SK-N-SH treated with all-trans-retinoic acid at 6 μM for 48 hours (cell line): ENCODE results near the gene NDFIP1.

Source experiments
- GLIS3 ChIP-seq: fragments of 250-450 bp; sonication (Bioruptor Pico); IDR thresholded peaks from 2 replicates; pipeline ENCODE4 v1.5.0; 2020; ENCODE audit warnings: mild to moderate bottlenecking, moderate library complexity
- ISL1 ChIP-seq: fragments of 250-450 bp; sonication (Bioruptor Pico); IDR thresholded peaks from 2 replicates; pipeline ENCODE4 v2.1.2; 2022; ENCODE audit warnings: mild to moderate bottlenecking, moderate library complexity

- TF ChIP-seq GLIS3 (CRISPR knock-in tag) (no peak), ISL1 (no peak)
These were observed 22.4 kb upstream of the NDFIP1 start for GRCh38 chr5:142086229-142086628.
